Testis (tissue), 2 donors: ENCODE data around the gene ARFGAP3.
"Not testable (repeated sequence)": the region's sequence is repeated elsewhere in the genome, so short reads cannot be mapped to it uniquely, and the experiment has no call there.

Experiments used
- CTCF ChIP-seq, 3 experiments: fragments of 450-650 bp in 2 of 3; fragments of 200-600 bp in 1 of 3; sonication (generic) in 1 of 3; IDR thresholded peaks; one replicate each; pipeline ENCODE4 v1.5.1; 2016 to 2019; ENCODE audit warnings: antibody characterized with exemption in 3 of 3, mild to moderate bottlenecking in 2 of 3, moderate library complexity in 1 of 3
- POLR2A ChIP-seq: fragments of 450-650 bp; IDR thresholded peaks from one replicate; pipeline ENCODE4 v1.6.1; 2017; ENCODE audit warnings: antibody characterized with exemption, mild to moderate bottlenecking, moderate library complexity

DNA sequence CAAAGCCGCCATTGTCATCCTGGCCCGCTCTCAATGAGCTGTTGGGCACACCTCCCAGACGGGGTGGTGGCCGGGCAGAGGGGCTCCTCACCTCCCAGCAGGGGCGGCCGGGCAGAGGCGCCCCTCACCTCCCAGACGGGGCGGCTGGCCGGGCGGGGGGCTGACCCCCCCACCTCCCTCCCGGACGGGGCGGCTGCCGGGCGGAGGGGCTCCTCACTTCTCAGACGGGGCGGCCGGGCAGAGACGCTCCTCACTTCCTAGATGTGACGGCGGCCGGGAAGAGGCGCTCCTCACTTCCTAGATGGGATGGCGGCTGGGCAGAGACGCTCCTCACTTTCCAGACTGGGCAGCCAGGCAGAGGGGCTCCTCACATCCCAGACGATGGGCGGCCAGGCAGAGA is 106.7 kb downstream of the ARFGAP3 start:
- not testable (repeated sequence) for TF ChIP-seq CTCF (IDR thresholded peaks at IDR 0.05); POLR2A
